HG02642 (cell line): Measurements from ENCODE around the gene ARHGEF17.

ENCODE experiments used
- ATAC-seq: cut with Tn5 transposase; IDR thresholded peaks from one replicate; pipeline ENCODE4 v1.9.1; 2021; ENCODE audit warnings: mild to moderate bottlenecking; ENCODE audit not compliant: unreplicated experiment, poor library complexity

ARHGEF17 gene

GRCh38 chr11:73388265-73389133 lies 80.4 kb downstream of the ARHGEF17 start:
- no peak for ATAC-seq

- no peak for ATAC-seq
These were observed 81.1 kb downstream of the ARHGEF17 start for GRCh38 chr11:73389134-73389525.

DNA sequence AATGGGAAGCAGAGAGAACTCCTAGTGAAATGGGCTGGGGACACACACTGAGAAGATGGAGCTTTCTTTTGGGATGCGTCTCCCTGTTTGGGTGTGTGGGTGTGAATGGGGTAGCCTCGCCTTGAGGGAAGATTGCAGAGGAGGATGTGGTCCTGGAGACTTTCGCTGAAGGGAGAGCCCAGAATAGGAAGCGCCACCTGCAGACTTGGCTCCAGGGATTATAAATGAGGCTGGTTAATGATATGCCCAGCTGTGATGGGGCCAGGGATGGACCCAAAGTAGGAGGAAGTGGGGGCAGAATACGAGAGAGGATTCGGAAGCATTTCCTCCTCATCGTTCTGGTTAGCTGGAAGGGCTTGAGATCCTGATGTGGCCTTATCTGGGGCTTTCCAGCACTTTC lies 81.8 kb downstream of the ARHGEF17 start:
- no peak for ATAC-seq

GRCh38 chr11:73390601-73391565 lies 82.8 kb downstream of the ARHGEF17 start:
- no peak for ATAC-seq

DNA sequence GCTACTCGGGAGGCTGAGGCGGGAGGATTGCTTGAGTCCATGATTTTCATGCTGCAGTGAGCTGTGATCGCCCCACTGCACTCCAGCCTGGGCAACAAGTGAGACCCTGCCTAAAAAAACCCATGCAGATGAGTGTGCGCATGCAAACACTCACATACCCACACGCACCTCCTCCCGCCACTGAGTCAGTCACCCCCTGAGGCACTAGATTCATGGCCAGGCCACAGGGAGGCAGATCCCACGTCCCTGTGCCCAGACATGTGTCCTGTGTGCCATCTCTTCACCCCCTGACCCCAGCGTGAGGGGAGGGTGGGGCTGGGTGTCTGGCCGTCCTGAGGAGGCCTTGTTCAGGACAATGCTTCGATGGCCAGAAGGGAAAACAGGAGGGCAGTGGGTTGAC lies 83.6 kb downstream of the ARHGEF17 start:
- ATAC-seq = no peak

- ATAC-seq = no peak
These were observed 84.3 kb downstream of the ARHGEF17 start for GRCh38 chr11:73392108-73393010.

DNA sequence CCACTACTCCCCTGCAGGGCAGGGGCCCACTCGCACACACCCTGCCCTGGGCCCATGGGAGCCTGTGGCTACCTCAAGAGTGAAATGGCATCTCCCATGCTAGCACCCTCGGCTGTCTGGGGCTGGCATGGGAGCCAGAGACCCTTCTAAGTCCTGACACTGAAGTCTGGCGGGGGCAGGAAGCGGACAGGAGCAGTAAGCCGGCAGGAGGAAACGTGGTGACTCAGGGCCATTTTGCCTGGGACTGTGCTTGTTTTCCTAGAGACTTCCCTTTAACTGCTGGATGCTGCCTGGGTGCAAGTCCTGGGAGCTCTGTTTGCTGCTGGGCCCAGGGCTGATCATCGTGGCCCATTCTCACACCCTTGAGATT lies 84.9 kb downstream of the ARHGEF17 start:
- ATAC-seq = no peak

DNA sequence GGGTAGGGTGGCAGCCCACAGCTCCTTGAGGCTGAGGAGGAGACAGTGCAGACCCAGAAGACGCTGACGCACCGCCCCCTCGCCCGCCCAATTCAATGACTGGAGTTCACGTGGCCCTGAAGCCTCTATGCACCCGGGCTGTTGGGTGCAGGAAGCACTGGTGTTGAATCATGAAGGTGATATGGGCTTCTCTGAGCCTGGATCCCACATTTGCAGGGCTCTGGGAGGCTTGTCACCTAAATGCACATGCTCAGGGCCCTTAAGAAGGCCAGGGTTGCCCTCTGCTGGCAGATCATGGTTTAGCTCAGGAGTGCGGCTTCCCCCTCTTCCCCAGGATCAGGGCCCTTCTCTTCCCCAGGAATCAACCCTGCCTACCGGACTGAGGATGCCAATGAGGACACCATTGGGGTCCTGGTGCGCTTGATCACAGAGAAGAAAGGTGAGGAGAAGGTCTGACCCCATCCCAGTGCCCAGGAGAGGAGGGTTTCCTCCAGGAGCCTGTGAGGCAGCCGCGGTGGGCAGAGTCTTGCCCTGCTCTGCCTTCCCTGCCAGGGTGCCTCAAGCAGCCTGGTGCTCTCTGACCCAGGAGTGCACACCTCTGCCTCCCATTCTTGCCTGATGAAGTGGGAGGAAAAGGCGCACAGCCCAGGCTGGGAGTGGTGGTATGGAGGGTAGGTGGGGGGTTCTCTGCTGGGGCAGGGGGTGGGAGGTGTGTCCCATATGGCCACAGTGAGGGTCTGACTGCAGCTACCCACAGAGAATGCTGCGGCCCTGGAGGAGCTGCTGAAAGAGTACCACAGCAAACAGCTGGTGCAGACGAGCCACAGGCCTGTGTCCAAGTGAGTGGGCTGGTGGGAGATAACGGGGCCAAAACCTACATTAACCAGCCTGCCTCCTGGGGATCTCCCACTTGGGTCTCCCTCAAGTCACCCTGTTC lies 85.7 kb downstream of the ARHGEF17 start:
- no peak for ATAC-seq

DNA sequence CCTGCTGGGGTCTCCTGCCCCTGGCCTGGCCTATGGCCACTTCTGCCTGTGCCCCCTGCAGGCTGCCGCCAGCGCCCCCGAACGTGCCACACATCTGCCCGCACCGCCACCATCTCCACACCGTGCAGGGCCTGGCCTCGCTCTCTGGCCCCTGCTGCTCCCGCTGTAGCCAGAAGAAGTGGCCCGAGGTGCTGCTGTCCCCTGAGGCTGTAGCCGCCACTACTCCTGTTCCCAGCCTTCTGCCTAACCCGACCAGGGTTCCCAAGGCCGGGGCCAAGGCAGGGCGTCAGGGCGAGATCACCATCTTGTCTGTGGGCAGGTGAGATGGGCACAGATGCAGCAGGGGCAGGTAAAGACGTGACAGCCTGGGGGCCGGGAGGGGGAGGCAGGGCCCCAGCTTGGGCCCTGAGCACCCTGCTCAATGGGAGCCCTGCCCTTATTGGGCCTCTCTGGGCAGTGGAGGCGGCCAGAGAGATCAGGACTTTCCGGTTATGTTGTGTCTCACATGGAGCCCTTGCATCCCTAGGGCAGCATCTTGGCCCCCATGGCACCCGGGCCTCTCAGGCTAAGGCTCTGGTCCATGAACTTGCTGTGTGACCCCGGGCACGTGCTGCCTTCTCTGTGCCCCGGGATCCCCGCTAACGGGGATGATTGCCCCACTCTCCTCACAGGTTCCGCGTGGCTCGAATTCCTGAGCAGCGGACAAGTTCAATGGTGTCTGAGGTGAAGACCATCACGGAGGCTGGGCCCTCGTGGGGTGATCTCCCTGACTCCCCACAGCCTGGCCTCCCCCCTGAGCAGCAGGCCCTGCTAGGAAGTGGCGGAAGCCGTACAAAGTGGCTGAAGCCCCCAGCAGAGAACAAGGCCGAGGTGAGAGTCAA lies 86.6 kb downstream of the ARHGEF17 start:
- ATAC-seq = no peak

DNA sequence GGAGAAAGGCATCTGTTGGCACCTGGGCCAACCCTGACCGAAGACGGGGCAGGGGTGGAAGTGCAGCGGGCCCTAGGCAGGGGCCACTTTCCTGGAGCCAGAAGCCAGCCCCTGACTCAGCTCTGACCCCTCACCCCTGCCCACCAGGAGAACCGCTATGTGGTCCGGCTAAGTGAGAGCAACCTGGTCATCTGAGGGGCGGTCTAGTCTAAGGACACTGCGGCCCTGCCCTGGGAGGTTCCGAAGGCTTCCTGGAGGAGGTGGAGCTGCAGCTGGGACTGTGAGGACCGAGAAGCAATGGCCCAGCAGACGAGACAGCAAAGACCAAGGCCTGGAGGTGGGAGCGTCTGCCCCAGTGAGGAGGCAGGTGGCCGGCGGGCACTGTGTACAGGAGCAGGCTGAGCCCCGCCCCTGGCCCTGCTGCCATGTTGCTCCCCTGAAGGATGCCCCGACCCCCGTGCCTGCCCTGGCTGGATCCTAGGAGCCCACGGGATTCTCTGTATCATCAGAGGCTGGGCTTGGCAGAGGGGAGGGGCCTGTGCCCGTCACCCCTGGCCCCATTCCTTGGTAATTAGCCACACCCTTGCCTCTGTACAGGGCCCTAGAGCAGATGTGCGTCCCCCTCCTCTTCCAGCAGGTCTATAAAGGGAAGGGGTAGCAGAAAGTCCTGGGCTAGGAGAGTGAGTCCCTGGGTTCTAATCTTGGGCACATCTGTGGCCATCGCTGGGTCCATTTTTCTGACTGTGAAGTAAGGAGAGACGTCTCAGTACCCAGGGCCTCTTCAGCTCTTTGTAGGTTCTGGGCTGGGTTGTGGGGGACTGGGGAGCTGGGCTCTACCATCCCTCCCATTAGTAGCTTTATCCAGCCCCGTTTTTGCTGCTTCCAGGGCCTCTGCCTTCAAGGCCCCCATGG lies 87.5 kb downstream of the ARHGEF17 start:
- no peak for ATAC-seq

GRCh38 chr11:73396251-73396930 lies 88.3 kb downstream of the ARHGEF17 start:
- ATAC-seq = no peak

- no peak for ATAC-seq
These were observed 88.9 kb downstream of the ARHGEF17 start for GRCh38 chr11:73396985-73397384.

DNA sequence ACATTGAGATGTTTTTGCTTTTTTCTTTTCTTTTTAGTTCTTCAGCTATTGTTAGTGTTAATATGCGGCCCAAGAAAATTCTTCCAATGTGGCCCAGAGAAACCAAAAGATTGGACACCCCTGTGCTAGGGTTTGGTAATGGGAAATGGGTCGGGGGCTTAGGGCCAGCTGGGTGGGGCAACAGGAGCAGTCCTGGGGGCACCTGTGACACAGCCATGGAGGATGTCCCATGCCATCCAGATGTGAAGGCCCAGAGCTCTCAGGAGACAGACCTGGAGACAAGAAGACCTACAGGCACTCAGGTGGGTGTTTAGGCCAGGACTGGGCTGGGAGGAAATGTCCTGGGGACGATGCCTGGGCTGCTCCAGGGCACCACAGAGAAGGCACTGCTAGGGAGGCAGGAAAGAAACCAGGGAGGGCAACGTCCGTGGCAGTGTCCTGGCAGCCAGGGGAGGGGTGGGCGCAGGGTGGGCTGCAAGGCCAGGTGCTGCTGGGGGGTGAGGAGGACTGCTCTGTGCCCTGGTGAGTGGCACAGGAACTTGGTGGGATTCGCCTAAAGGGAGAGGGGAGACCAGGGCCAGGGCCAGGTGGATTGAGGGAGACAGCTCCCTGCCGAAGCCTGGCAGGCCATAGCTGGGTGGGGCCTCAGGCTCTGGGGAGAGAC lies 89.5 kb downstream of the ARHGEF17 start:
- no peak for ATAC-seq

DNA sequence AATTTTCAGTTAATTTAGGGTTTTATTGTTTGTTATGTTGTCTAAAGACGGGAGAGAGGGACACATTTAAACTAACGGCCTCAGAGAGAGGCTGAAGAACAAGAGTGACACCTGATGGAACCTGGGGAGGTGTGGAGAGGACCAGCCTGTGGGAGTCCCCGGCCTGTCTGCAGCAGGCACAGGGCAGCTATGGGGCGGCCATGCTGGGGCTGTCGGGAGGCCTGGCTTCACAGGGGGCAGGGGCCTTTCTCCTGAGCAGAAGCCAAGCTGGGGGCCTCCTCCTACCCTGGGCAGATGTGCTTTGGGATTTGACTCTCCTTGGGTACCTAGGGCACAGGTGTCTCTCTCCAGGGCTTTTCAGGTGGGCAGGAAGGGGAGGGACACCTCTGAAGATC lies 90.1 kb downstream of the ARHGEF17 start:
- no peak for ATAC-seq

DNA sequence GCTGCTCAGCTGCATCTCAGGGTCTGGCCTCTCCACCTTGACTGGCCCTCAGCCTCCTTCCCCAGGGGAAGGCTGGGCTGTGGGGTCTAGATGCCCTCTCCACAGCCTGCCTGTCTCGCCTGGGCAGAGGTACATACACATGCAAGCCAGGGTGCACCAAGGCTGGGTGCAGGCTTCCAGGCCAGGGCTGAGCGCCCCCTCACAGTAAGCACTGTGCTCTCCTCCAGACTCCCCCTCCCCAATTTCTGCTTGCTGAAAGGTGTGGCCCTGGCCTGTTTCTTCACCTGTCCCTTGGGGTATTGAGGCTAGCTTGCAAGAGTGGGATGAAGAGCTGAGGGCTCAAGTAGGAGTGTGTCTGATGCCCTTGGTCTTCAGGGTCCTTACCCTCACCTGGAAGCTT lies 90.6 kb downstream of the ARHGEF17 start:
- no peak for ATAC-seq

GRCh38 chr11:73399159-73399590 lies 91.1 kb downstream of the ARHGEF17 start:
- ATAC-seq = no peak
